GM23338 (cell line): ENCODE data around the gene KCNJ6. TPM values are rescaled to one million over a fixed set of nuclear protein-coding genes. Genes with fewer than 3 reads are reported as not detected.

Experiments used
- ATAC-seq: fragments of 200-7000 bp; cut with Tn5 transposase; 3 replicates; pipeline ENCODE4 v1.9.1; 2020
- DNase-seq: peaks from one replicate; pipeline ENCODE4 v3.0.0-alpha.2; 2015; ENCODE audit warnings: low spot score
- H2AFZ ChIP-seq: fragments of 200-600 bp; sonication (generic); 2 replicates; pipeline ENCODE4 v1.8.0; 2016; ENCODE audit warnings: antibody characterized with exemption, mild to moderate bottlenecking, moderate library complexity
- H3F3A ChIP-seq: fragments of 200-600 bp; sonication (generic); replicated peaks from 2 replicates; pipeline ENCODE4 v1.8.0; 2017; ENCODE audit warnings: antibody characterized with exemption, mixed run types, low read depth
- H3K27ac ChIP-seq: fragments of 200-600 bp; sonication (generic); 2 replicates; pipeline ENCODE4 v1.6.1; 2016; ENCODE audit warnings: low read depth
- H3K27me3 ChIP-seq: fragments of 200-600 bp; sonication (generic); 2 replicates; pipeline ENCODE4 v1.8.0; 2016; ENCODE audit warnings: mild to moderate bottlenecking, mixed run types, moderate library complexity; ENCODE audit not compliant: insufficient read depth
- H3K36me3 ChIP-seq: fragments of 200-600 bp; sonication (generic); 2 replicates; pipeline ENCODE4 v1.8.0; 2016; ENCODE audit warnings: mild to moderate bottlenecking; ENCODE audit not compliant: insufficient read depth
- H3K4me1 ChIP-seq: fragments of 200-600 bp; sonication (generic); 2 replicates; pipeline ENCODE4 v1.8.0; 2016; ENCODE audit warnings: mild to moderate bottlenecking, moderate library complexity; ENCODE audit not compliant: insufficient read depth
- H3K4me2 ChIP-seq: fragments of 200-600 bp; sonication (generic); 2 replicates; pipeline ENCODE4 v1.7.1; 2017; ENCODE audit warnings: mixed run types
- H3K4me3 ChIP-seq: fragments of 200-600 bp; sonication (generic); 2 replicates; pipeline ENCODE4 v1.6.1; 2016; ENCODE audit warnings: mixed run types
- H3K79me2 ChIP-seq: fragments of 200-600 bp; sonication (generic); replicated peaks from 2 replicates; pipeline ENCODE4 v1.8.0; 2017; ENCODE audit warnings: mild to moderate bottlenecking; ENCODE audit not compliant: insufficient read depth
- H3K9me2 ChIP-seq: fragments of 200-600 bp; sonication (generic); 2 replicates; pipeline ENCODE4 v1.8.0; 2017; ENCODE audit not compliant: insufficient read depth
- H4K20me1 ChIP-seq: fragments of 200-600 bp; sonication (generic); replicated peaks from 2 replicates; pipeline ENCODE4 v1.8.0; 2017; ENCODE audit warnings: mild to moderate bottlenecking; ENCODE audit not compliant: insufficient read depth
- H3K27ac Mint-ChIP-seq: 2 replicates; pipeline ENCODE4 v1.8.0; 2020; ENCODE audit warnings: inconsistent platforms, mild to moderate bottlenecking, moderate library complexity, mixed read lengths
- H3K27me3 Mint-ChIP-seq: 3 replicates; pipeline ENCODE4 v1.8.0; 2022; ENCODE audit warnings: low read depth, mild to moderate bottlenecking, moderate library complexity, mixed read lengths, inconsistent platforms; ENCODE audit not compliant: insufficient read depth, poor library complexity
- H3K36me3 Mint-ChIP-seq: 3 replicates; pipeline ENCODE4 v1.8.0; 2021; ENCODE audit warnings: low read depth, mild to moderate bottlenecking, inconsistent platforms, moderate library complexity, mixed read lengths
- H3K4me1 Mint-ChIP-seq: 3 replicates; pipeline ENCODE4 v1.8.0; 2020; ENCODE audit warnings: mild to moderate bottlenecking, inconsistent platforms, mixed read lengths
- H3K4me3 Mint-ChIP-seq: 3 replicates; pipeline ENCODE4 v1.8.0; 2021; ENCODE audit warnings: moderate library complexity, mild to moderate bottlenecking, inconsistent platforms, mixed read lengths
- H3K9me3 Mint-ChIP-seq: 3 replicates; pipeline ENCODE4 v1.8.0; 2020; ENCODE audit warnings: moderate library complexity, mild to moderate bottlenecking, inconsistent platforms, mixed read lengths
- CREB1 ChIP-seq: fragments of 250-450 bp; sonication (Bioruptor Pico); IDR thresholded peaks from 2 replicates; pipeline ENCODE4 v1.5.0; 2020; ENCODE audit warnings: low read depth, mild to moderate bottlenecking, moderate library complexity
- CTCF ChIP-seq, 2 experiments: fragments of 200-600 bp in 1 of 2; sonication (generic) in 1 of 2; conservative IDR thresholded peaks; 2 replicates each; pipeline versions ENCODE4 v1.5.1 to v1.6.1; 2016 to 2017; ENCODE audit warnings: antibody characterized with exemption in 2 of 2, low read depth in 2 of 2, mild to moderate bottlenecking in 2 of 2, moderate library complexity in 1 of 2
- ETS1 ChIP-seq: IDR thresholded peaks from 2 replicates; pipeline ENCODE4 v1.6.1; 2016; ENCODE audit warnings: antibody characterized with exemption
- EZH2 ChIP-seq: fragments of 200-600 bp; sonication (generic); IDR thresholded peaks from one replicate; pipeline ENCODE4 v1.8.0; 2017; ENCODE audit warnings: antibody characterized with exemption, mild to moderate bottlenecking, low read depth; ENCODE audit not compliant: unreplicated experiment
- EZH2phosphoT487 ChIP-seq: fragments of 200-600 bp; sonication (generic); IDR thresholded peaks from one replicate; pipeline ENCODE4 v1.8.1; 2018; ENCODE audit warnings: antibody characterized with exemption; ENCODE audit not compliant: unreplicated experiment
- JUNB ChIP-seq: IDR thresholded peaks from one replicate; pipeline ENCODE4 v1.6.1; 2016; ENCODE audit warnings: antibody characterized with exemption; ENCODE audit not compliant: unreplicated experiment
- NANOG ChIP-seq: IDR thresholded peaks from 2 replicates; pipeline ENCODE4 v1.6.1; 2016; ENCODE audit warnings: antibody characterized with exemption, borderline replicate concordance
- POLR2AphosphoS5 ChIP-seq: IDR thresholded peaks from 2 replicates; pipeline ENCODE4 v1.6.1; 2016; ENCODE audit warnings: antibody characterized with exemption, low read depth
- STAT1 ChIP-seq: IDR thresholded peaks from one replicate; pipeline ENCODE4 v1.6.1; 2016; ENCODE audit warnings: antibody characterized with exemption; ENCODE audit not compliant: unreplicated experiment
- ZNF114 ChIP-seq: fragments of 250-450 bp; sonication (Bioruptor Pico); IDR thresholded peaks from 2 replicates; pipeline ENCODE4 v1.5.0; 2020; ENCODE audit warnings: mild to moderate bottlenecking, moderate library complexity
- ZNF331 ChIP-seq: fragments of 250-450 bp; sonication (Bioruptor Pico); IDR thresholded peaks from 2 replicates; pipeline ENCODE4 v1.5.0; 2020; ENCODE audit warnings: low read depth, mild to moderate bottlenecking, moderate library complexity
- ZNF462 ChIP-seq: fragments of 250-450 bp; sonication (Bioruptor Pico); IDR thresholded peaks from 2 replicates; pipeline ENCODE4 v1.5.0; 2020; ENCODE audit warnings: mild to moderate bottlenecking, moderate library complexity
- polyA plus RNA-seq: library from polyadenylated mRNA; unstranded; fragments of >200 nt; fragmentation: Nextera tagmentation; extraction: Ambion mirVana; gene quantifications from 2 replicates; pipeline ENCODE4 v1.2.1, GENCODE V29; 2016
- total RNA-seq: library from RNA; depleted of rRNA; stranded (reverse); fragments of >200 nt; shearing (Covaris generic); gene quantifications from 2 replicates; pipeline ENCODE4 v1.2.3, GENCODE V29; 2014
- TF ChIP-seq, protein P1 (sequence below): IDR thresholded peaks from one replicate; pipeline ENCODE4 v1.6.1; 2018; ENCODE audit warnings: antibody characterized with exemption; ENCODE audit not compliant: unreplicated experiment

The KCNJ6 gene
- total and polyA plus RNA-seq, 2 experiments from 2014 or later = 0.48 to 0.52 TPM

DNA sequence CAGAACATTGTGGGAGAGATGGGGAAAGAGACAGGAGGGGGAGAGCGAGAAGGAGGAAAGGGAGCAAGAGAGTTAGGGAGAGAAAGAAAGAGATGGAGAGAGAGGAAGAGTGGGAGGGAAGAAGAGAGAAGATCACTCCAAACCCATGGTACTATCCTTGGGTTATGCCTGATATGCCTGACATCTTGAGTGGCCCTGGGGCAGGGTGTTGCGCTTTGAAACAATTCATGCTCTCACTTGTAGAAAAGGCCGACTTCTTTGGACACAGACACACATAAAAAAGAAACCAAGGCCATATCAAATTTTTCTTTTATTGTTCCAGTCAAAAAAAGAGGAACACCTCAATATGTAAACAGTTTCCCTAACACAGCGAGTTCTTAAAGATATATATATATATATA lies 309.2 kb downstream of the KCNJ6 start:
- no peak overlapping the region for H3K27ac Mint-ChIP-seq
- no peak overlapping the region for H3K4me3 Mint-ChIP-seq
- Histone ChIP-seq H3K27me3 (no peaks in the 10 kb centered on the region), H4K20me1 (no peaks in the 10 kb centered on the region), H3K9me2 (peaks cover 26% of the 10 kb centered on the region), H3K27ac (no peak overlapping the region), H3K79me2 (no peaks in the 10 kb centered on the region), H3K36me3 (no peaks in the 10 kb centered on the region), H3K4me1 (no peaks in the 10 kb centered on the region), H3K4me2 (no peak overlapping the region), H2AFZ (peak overlapping the region; percentile 56; the same call in 1 of the 2 replicates), H3K4me3 (no peak overlapping the region), H3F3A (no peaks in the 10 kb centered on the region)
- no peaks in the 10 kb centered on the region for H3K4me1 Mint-ChIP-seq
- ATAC-seq = no peak
- peaks cover 3% of the 10 kb centered on the region for H3K27me3 Mint-ChIP-seq
- DNase-seq = no peak
- TF ChIP-seq STAT1 (no peak), EZH2 (no peak), ZNF114 (no peak), CTCF (conservative IDR thresholded peaks at IDR 0.05; ENCODE audit: low read depth in 2 of 2) (no peak), ZNF462 (CRISPR knock-in tag) (no peak), EZH2phosphoT487 (no peak), POLR2AphosphoS5 (no peak), JUNB (no peak), CREB1 (CRISPR knock-in tag) (no peak), NANOG (no peak), ETS1 (no peak), ZNF331 (no peak)
- TF ChIP-seq, protein P1, sequence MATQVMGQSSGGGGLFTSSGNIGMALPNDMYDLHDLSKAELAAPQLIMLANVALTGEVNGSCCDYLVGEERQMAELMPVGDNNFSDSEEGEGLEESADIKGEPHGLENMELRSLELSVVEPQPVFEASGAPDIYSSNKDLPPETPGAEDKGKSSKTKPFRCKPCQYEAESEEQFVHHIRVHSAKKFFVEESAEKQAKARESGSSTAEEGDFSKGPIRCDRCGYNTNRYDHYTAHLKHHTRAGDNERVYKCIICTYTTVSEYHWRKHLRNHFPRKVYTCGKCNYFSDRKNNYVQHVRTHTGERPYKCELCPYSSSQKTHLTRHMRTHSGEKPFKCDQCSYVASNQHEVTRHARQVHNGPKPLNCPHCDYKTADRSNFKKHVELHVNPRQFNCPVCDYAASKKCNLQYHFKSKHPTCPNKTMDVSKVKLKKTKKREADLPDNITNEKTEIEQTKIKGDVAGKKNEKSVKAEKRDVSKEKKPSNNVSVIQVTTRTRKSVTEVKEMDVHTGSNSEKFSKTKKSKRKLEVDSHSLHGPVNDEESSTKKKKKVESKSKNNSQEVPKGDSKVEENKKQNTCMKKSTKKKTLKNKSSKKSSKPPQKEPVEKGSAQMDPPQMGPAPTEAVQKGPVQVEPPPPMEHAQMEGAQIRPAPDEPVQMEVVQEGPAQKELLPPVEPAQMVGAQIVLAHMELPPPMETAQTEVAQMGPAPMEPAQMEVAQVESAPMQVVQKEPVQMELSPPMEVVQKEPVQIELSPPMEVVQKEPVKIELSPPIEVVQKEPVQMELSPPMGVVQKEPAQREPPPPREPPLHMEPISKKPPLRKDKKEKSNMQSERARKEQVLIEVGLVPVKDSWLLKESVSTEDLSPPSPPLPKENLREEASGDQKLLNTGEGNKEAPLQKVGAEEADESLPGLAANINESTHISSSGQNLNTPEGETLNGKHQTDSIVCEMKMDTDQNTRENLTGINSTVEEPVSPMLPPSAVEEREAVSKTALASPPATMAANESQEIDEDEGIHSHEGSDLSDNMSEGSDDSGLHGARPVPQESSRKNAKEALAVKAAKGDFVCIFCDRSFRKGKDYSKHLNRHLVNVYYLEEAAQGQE = no peak
- peaks cover 7% of the 10 kb centered on the region; the same call in 2 of the 3 replicates for H3K9me3 Mint-ChIP-seq
- peaks cover 7% of the 10 kb centered on the region; the same call in 2 of the 3 replicates for H3K36me3 Mint-ChIP-seq
